H54 (cell line): ENCODE data around the gene SHCBP1L.
"Not testable (repeated sequence)": the region's sequence is repeated elsewhere in the genome, so short reads cannot be mapped to it uniquely, and the experiment has no call there.

Experiments used
- DNase-seq: peaks from one replicate; pipeline ENCODE4 v3.0.0; 2011; ENCODE audit warnings: low spot score, mixed read lengths; ENCODE audit not compliant: insufficient read length
- FAIRE-seq: peaks from 3 replicates; lab custom pipeline; 2011; peaks lifted over from hg19 to GRCh38; lab: Jason Lieb, UNC
- POLR2A ChIP-seq: IDR thresholded peaks from 2 replicates; pipeline ENCODE4 v1.6.1; 2011; ENCODE audit warnings: low read depth, mild to moderate bottlenecking, low read length

The SHCBP1L gene

GRCh38 chr1:182939413-182939812 is 13.6 kb downstream of the SHCBP1L start:
- FAIRE-seq, result no peak
- TF ChIP-seq POLR2A, result no peak
- DNase-seq, result no peak

GRCh38 chr1:182935716-182936115 is 17.2 kb downstream of the SHCBP1L start:
- FAIRE-seq (no peak), DNase-seq (no peak)
- no peak for TF ChIP-seq POLR2A

GRCh38 chr1:182930985-182931384 is 22.0 kb downstream of the SHCBP1L start:
- no peak for TF ChIP-seq POLR2A
- DNase-seq (no peak), FAIRE-seq (no peak)

- FAIRE-seq, result no peak
- DNase-seq, result no peak
- no peak for TF ChIP-seq POLR2A
These were observed 25.1 kb downstream of the SHCBP1L start for GRCh38 chr1:182927693-182928433.

GRCh38 chr1:182925661-182926060 is 27.3 kb downstream of the SHCBP1L start:
- no peak for TF ChIP-seq POLR2A
- FAIRE-seq, result no peak
- no peak for DNase-seq

GRCh38 chr1:182917378-182917777 is 35.6 kb downstream of the SHCBP1L start:
- TF ChIP-seq POLR2A, result no peak
- FAIRE-seq (no peak), DNase-seq (no peak)

GRCh38 chr1:182913401-182913800 is 39.6 kb downstream of the SHCBP1L start:
- no peak for TF ChIP-seq POLR2A
- FAIRE-seq, result no peak
- DNase-seq, result no peak

- no peak for DNase-seq
- no peak for FAIRE-seq
- TF ChIP-seq POLR2A, result no peak
These were observed 42.8 kb downstream of the SHCBP1L start for GRCh38 chr1:182910143-182910542.

GRCh38 chr1:182909578-182909977 is 43.4 kb downstream of the SHCBP1L start:
- FAIRE-seq (no peak), DNase-seq (no peak)
- no peak for TF ChIP-seq POLR2A

- no peak for TF ChIP-seq POLR2A
- FAIRE-seq (no peak), DNase-seq (no peak)
These were observed 47.6 kb downstream of the SHCBP1L start for GRCh38 chr1:182905321-182905720.

- DNase-seq, FAIRE-seq: not testable (repeated sequence)
These were observed 51.0 kb downstream of the SHCBP1L start for GRCh38 chr1:182901946-182902345.

GRCh38 chr1:182897696-182898095 is 55.3 kb downstream of the SHCBP1L start:
- no peak for FAIRE-seq
- TF ChIP-seq POLR2A, result no peak

GRCh38 chr1:182890927-182891610 is 61.9 kb downstream of the SHCBP1L start:
- no peak for DNase-seq
- TF ChIP-seq POLR2A, result no peak
- no peak for FAIRE-seq

More at GRCh38 chr1:182897696-182898095, 55.3 kb downstream of the SHCBP1L start:
- no peak for DNase-seq

- FAIRE-seq (no peak), DNase-seq (no peak)
- no peak for TF ChIP-seq POLR2A
These were observed 63.0 kb downstream of the SHCBP1L start for GRCh38 chr1:182889997-182890396.
